Liver (tissue), 9 donors: ENCODE results near the gene BCL2L1. TPM values are rescaled to one million over a fixed set of nuclear protein-coding genes. Genes with fewer than 3 reads are reported as not detected.

Experiments used
- DNase-seq: peaks from one replicate; pipeline ENCODE4 v3.0.0-alpha.2; 2017; ENCODE audit warnings: low spot score
- H3K27ac ChIP-seq, 2 donors: one replicate each; pipeline ENCODE4 v1.7.0; 2013; ENCODE audit warnings: inconsistent platforms in 2 of 2, low read length in 2 of 2, control low read depth in 1 of 2, low read depth in 1 of 2, mild to moderate bottlenecking in 1 of 2
- H3K27me3 ChIP-seq, 4 donors: one replicate each; pipeline versions ENCODE4 v1.6.1 to v1.7.0; 2013; ENCODE audit warnings: low read length in 3 of 4, inconsistent platforms in 1 of 4, mild to moderate bottlenecking in 1 of 4, moderate library complexity in 1 of 4; ENCODE audit not compliant: control insufficient read depth in 4 of 4, insufficient read depth in 4 of 4
- H3K36me3 ChIP-seq, 4 donors: one replicate each; pipeline versions ENCODE4 v1.6.1 to v1.7.0; 2013; ENCODE audit warnings: low read length in 3 of 4, mild to moderate bottlenecking in 3 of 4, low read depth in 1 of 4, moderate library complexity in 1 of 4; ENCODE audit not compliant: control insufficient read depth in 4 of 4, insufficient read depth in 3 of 4
- H3K4me1 ChIP-seq, 4 donors: one replicate each; pipeline versions ENCODE4 v1.6.1 to v1.7.0; 2013; ENCODE audit warnings: low read length in 3 of 4, mild to moderate bottlenecking in 3 of 4, moderate library complexity in 1 of 4; ENCODE audit not compliant: control insufficient read depth in 4 of 4, insufficient read depth in 4 of 4
- H3K4me3 ChIP-seq, 3 donors: one replicate each; pipeline versions ENCODE4 v1.6.1 to v1.7.0; 2013; ENCODE audit warnings: low read length in 3 of 3, control low read depth in 1 of 3, low read depth in 1 of 3, mild to moderate bottlenecking in 1 of 3
- H3K9ac ChIP-seq, 2 donors: one replicate each; pipeline ENCODE4 v1.7.0; 2013; ENCODE audit warnings: low read length in 2 of 2, mild to moderate bottlenecking in 2 of 2, moderate library complexity in 2 of 2, control low read depth in 1 of 2, low read depth in 1 of 2
- H3K9me3 ChIP-seq, 4 donors: one replicate each; pipeline versions ENCODE4 v1.6.1 to v1.7.0; 2013; ENCODE audit warnings: low read length in 3 of 4; ENCODE audit not compliant: control insufficient read depth in 4 of 4
- ATF3 ChIP-seq: IDR thresholded peaks from 2 replicates; pipeline ENCODE4 v1.6.1; 2016; ENCODE audit warnings: antibody characterized with exemption
- CTCF ChIP-seq: fragments of 150-350 bp; IDR thresholded peaks from 2 replicates; pipeline ENCODE4 v1.5.1; 2017; ENCODE audit warnings: improper control_type of control experiment, low read depth, low read length; ENCODE audit not compliant: missing input control
- EGR1 ChIP-seq, 2 donors: IDR thresholded peaks; 2 replicates each; pipeline ENCODE4 v1.6.1; 2016 to 2018; ENCODE audit warnings: antibody characterized with exemption in 2 of 2, low read depth in 2 of 2
- FOXA1 ChIP-seq: IDR thresholded peaks from 2 replicates; pipeline ENCODE4 v1.6.1; 2016; ENCODE audit warnings: antibody characterized with exemption
- FOXA2 ChIP-seq: IDR thresholded peaks from 2 replicates; pipeline ENCODE4 v1.6.1; 2016; ENCODE audit warnings: antibody characterized with exemption
- GABPA ChIP-seq, 2 donors: IDR thresholded peaks in 1 of 2; conservative IDR thresholded peaks in 1 of 2; 2 replicates each; pipeline ENCODE4 v1.6.1; 2016; ENCODE audit warnings: antibody characterized with exemption in 2 of 2, mild to moderate bottlenecking in 1 of 2, moderate library complexity in 1 of 2
- HNF4A ChIP-seq, 2 donors: conservative IDR thresholded peaks; 2 replicates each; pipeline ENCODE4 v1.6.1; 2016; ENCODE audit warnings: antibody characterized with exemption in 2 of 2, mild to moderate bottlenecking in 2 of 2
- HNF4G ChIP-seq: IDR thresholded peaks from 2 replicates; pipeline ENCODE4 v1.6.1; 2016; ENCODE audit warnings: antibody characterized with exemption
- JUND ChIP-seq, 2 donors: IDR thresholded peaks; 2 replicates each; pipeline ENCODE4 v1.6.1; 2016; ENCODE audit warnings: antibody characterized with exemption in 2 of 2
- MAX ChIP-seq: IDR thresholded peaks from 2 replicates; pipeline ENCODE4 v1.6.1; 2016; ENCODE audit warnings: antibody characterized with exemption
- NR2F2 ChIP-seq: IDR thresholded peaks from 2 replicates; pipeline ENCODE4 v1.6.1; 2016; ENCODE audit warnings: antibody characterized with exemption
- RAD21 ChIP-seq, 2 donors: IDR thresholded peaks; 2 replicates each; pipeline ENCODE4 v1.6.1; 2016; ENCODE audit warnings: antibody characterized with exemption in 2 of 2, mild to moderate bottlenecking in 2 of 2
- REST ChIP-seq: IDR thresholded peaks from 2 replicates; pipeline ENCODE4 v1.6.1; 2016; ENCODE audit warnings: antibody characterized with exemption, mild to moderate bottlenecking
- RXRA ChIP-seq, 2 donors: IDR thresholded peaks; 2 replicates each; pipeline ENCODE4 v1.6.1; 2017 to 2018; ENCODE audit warnings: antibody characterized with exemption in 2 of 2, mild to moderate bottlenecking in 1 of 2
- SP1 ChIP-seq: IDR thresholded peaks from 2 replicates; pipeline ENCODE4 v1.6.1; 2018; ENCODE audit warnings: antibody characterized with exemption, mild to moderate bottlenecking
- TAF1 ChIP-seq: conservative IDR thresholded peaks from 2 replicates; pipeline ENCODE4 v1.6.1; 2016; ENCODE audit warnings: antibody characterized with exemption, mild to moderate bottlenecking
- ZBTB33 ChIP-seq: IDR thresholded peaks from 2 replicates; pipeline ENCODE4 v1.6.1; 2016; ENCODE audit warnings: antibody characterized with exemption
- WGBS: extraction: QIAGEN DNeasy Blood & Tissue Kit; methylation state at CpG from one replicate; pipeline ENCODE4 v1.1.7; 2013; 5-methylcytosine and 5-hydroxymethylcytosine counted together
- polyA plus RNA-seq, 2 donors: library from polyadenylated mRNA; stranded (reverse) in 1 of 2; unstranded in 1 of 2; fragments of 200-250 nt in 1 of 2; fragments of >200 nt in 1 of 2; fragmentation: Nextera tagmentation in 1 of 2; extraction: Ambion mirVana in 1 of 2; gene quantifications; one replicate each; pipeline versions ENCODE4 v1.2.1 to v1.2.3, GENCODE V29; 2013 to 2015
- total RNA-seq, 2 donors: library from RNA; depleted of rRNA; stranded (reverse); fragments of >200 nt; gene quantifications; one replicate each; pipeline ENCODE4 v1.2.3, GENCODE V29; 2014
- donor health status: healthy.
- donor health status: healthy.
- donor health status: healthy.
- donor health status: healthy.
- donor health status: healthy.

Gene BCL2L1
- total and polyA plus RNA-seq, 4 donors: 29.7 to 124 (median 46.0) TPM

- H3K27ac ChIP-seq: peak overlapping the region; percentile 27 to 54
- no peaks in the 10 kb centered on the region for H3K27me3 ChIP-seq
- DNase-seq: peak; percentile 71
- peak in 1 of 2 donors; percentile 14 for TF ChIP-seq RAD21 (IDR thresholded peaks at IDR 0.05)
- no peak for TF ChIP-seq EGR1 (IDR thresholded peaks at IDR 0.05; ENCODE audit: low read depth in 2 of 2)
- TF ChIP-seq CTCF: no peak
- TF ChIP-seq ATF3: peak; percentile 35
- no peak for TF ChIP-seq FOXA1
- peak; percentile 15 for TF ChIP-seq SP1
- peak; percentile 50 to 56 for TF ChIP-seq HNF4A (conservative IDR thresholded peaks at IDR 0.05)
- TF ChIP-seq FOXA2: peak; percentile 23
- TF ChIP-seq JUND (IDR thresholded peaks at IDR 0.05): no peak
- TF ChIP-seq RXRA (IDR thresholded peaks at IDR 0.05): peak; percentile 38 to 49
- no peak for TF ChIP-seq REST
- peaks cover 0 to 5% (median 3%) of the 10 kb centered on the region in 4 donors for H3K36me3 ChIP-seq
- no peak overlapping the region for H3K9ac ChIP-seq
- no peaks in the 10 kb centered on the region for H3K9me3 ChIP-seq
- WGBS: 51% methylated on average over 2 of the region's 2 CpGs
- H3K4me1 ChIP-seq: peaks cover 21 to 74% (median 58%) of the 10 kb centered on the region in 4 donors
- no peak overlapping the region for H3K4me3 ChIP-seq
Observed at GRCh38 chr20:31706607-31707257, 15.9 kb downstream of the BCL2L1 start.

- Histone ChIP-seq H3K27ac (peak overlapping the region; percentile 27 to 54), H3K4me1 (peaks cover 20 to 66% (median 51%) of the 10 kb centered on the region in 4 donors), H3K4me3 (no peak overlapping the region), H3K9ac (no peak overlapping the region), H3K36me3 (peaks cover 0 to 5% (median 3%) of the 10 kb centered on the region in 4 donors), H3K27me3 (no peaks in the 10 kb centered on the region), H3K9me3 (no peaks in the 10 kb centered on the region)
- WGBS: 85% methylated on average over 4 of the region's 4 CpGs
- TF ChIP-seq SP1: no peak
- TF ChIP-seq ZBTB33: no peak
- no peak for TF ChIP-seq MAX
- no peak for TF ChIP-seq NR2F2
- no peak for TF ChIP-seq GABPA (IDR thresholded peaks at IDR 0.05 in 1 of 2, conservative IDR thresholded peaks at IDR 0.05 in 1 of 2)
- TF ChIP-seq HNF4A (conservative IDR thresholded peaks at IDR 0.05): no peak
- no peak for TF ChIP-seq CTCF
- TF ChIP-seq TAF1: no peak
- TF ChIP-seq HNF4G: no peak
- TF ChIP-seq EGR1 (IDR thresholded peaks at IDR 0.05; ENCODE audit: low read depth in 2 of 2): no peak
- TF ChIP-seq ATF3: no peak
- DNase-seq: no peak
Observed at GRCh38 chr20:31705598-31706597, 16.8 kb downstream of the BCL2L1 start.
